GM15510 (cell line): ENCODE results near the gene DAG1.

ENCODE experiments used
- POLR2A ChIP-seq: IDR thresholded peaks from 3 replicates; pipeline ENCODE4 v1.6.1; 2011; ENCODE audit warnings: borderline replicate concordance; ENCODE audit not compliant: insufficient read length; ENCODE audit errors: extremely low read depth

Gene DAG1

DNA sequence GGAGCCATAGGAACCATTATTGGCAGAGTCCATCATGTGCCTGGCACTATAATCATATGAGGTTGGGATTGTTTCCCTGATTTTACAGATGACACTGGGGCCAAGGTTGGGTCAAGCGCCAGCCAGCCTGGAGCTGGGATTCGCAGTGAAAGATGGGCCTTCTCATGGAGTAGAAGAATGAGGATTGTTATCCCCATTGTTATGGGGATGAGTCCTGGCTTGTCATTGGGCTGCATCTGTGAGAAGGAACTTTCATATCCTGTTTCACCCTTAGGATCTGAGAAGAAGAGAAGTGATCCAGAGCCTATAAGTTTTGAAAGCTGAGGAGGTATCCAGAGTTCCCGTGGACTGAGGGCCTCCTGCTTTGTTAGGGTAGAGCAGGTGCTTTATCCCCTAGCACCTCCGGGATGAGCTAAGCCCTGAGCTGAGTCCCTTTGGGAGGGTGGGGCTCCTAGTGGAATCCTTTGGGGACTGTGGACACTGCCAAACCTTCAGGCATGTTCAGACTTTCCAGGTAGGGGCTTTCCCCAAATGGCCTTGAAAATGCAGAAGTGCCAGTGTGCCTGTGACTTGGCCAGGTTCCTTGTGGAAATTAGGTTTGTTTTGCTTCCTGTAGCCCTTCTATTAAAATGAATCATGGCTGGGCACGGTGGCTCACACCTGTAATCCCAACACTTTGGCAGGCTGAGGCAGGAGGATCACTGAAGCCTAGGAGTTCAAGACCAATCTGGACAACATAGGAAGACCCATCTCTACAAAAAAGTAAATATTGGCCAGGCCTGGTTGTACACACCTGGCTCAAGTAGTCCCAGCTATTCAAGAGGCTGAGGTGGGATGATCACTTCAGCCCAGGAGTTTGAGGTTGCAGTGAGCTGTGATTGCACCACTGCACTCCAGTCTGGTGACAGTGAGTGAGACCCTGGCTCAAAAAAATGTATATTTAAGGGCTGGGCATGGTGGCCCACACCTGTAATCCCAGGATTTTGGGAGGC is 54.0 kb downstream of the DAG1 start:
- no peak for TF ChIP-seq POLR2A

DNA sequence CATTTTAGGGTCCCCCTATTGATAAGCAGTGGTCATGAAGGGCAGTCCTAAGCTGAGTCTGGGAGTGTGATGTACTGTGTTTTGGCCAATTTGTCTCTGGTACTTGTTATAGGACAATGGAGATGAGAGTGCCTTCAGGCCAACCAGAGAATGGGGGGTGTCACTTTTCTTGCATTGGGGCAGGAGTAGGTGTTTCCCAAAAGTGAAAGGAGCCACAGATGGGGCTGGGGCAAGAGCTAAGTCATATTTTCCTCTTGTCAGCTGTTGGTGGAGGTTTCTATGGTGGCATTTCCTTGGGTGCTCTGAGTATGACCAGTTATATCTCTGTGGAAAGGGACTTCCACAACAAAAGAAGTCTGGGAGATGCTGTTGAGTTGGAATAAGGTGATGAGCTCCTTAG is 59.5 kb downstream of the DAG1 start:
- TF ChIP-seq POLR2A: no peak

DNA sequence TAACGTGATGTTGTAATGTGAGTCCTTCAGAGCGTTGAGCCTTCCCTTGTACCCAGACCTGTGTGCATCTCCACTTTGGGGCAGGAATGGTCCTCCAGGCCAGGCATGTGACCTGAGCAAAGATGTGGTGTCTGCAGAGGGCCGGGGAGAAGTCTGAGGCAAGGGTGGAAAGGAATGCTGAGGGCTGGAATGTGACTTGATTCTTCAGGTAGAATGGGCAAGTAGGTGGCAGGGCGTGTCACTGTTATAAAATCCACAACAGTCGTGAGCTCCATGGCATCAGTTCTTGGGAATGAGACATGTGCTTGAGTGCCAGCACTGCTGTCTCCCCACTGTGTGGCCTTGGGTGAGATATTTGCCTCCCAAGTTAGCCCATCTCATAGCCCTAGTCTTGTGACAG is 60.2 kb downstream of the DAG1 start:
- TF ChIP-seq POLR2A: no peak

- TF ChIP-seq POLR2A: no peak
Observed at GRCh38 chr3:49530701-49531100, 60.6 kb downstream of the DAG1 start.

DNA sequence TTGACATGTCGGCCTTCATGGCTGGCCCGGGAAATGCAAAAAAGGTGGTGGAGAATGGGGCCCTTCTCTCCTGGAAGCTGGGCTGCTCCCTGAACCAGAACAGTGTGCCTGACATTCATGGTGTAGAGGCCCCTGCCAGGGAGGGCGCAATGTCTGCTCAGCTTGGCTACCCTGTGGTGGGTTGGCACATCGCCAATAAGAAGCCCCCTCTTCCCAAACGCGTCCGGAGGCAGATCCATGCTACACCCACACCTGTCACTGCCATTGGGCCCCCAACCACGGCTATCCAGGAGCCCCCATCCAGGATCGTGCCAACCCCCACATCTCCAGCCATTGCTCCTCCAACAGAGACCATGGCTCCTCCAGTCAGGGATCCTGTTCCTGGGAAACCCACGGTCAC is 61.2 kb downstream of the DAG1 start:
- no peak for TF ChIP-seq POLR2A

- no peak for TF ChIP-seq POLR2A
Observed at GRCh38 chr3:49531715-49532114, 61.6 kb downstream of the DAG1 start.

DNA sequence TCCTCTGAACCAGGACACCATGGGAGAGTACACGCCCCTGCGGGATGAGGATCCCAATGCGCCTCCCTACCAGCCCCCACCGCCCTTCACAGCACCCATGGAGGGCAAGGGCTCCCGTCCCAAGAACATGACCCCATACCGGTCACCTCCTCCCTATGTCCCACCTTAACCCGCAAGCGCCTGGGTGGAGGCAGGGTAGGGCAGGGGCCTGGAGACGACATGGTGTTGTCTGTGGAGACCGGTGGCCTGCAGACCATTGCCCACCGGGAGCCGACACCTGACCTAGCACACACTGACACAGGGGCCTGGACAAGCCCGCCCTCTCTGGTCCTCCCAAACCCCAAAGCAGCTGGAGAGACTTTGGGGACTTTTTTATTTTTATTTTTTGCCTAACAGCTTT is 63.0 kb downstream of the DAG1 start:
- TF ChIP-seq POLR2A: no peak

DNA sequence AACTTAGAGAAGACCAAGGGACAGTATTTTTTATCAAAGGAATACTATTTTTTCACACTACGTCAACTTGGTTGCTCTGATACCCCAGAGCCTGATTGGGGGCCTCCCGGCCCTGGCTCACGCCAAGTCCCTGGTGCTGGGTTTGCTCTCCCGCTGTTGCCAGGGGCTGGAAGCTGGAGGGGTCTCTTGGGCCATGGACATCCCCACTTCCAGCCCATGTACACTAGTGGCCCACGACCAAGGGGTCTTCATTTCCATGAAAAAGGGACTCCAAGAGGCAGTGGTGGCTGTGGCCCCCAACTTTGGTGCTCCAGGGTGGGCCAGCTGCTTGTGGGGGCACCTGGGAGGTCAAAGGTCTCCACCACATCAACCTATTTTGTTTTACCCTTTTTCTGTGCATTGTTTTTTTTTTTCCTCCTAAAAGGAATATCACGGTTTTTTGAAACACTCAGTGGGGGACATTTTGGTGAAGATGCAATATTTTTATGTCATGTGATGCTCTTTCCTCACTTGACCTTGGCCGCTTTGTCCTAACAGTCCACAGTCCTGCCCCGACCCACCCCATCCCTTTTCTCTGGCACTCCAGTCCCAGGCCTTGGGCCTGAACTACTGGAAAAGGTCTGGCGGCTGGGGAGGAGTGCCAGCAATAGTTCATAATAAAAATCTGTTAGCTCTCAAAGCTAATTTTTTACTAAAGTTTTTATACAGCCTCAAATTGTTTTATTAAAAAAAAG is 63.9 kb downstream of the DAG1 start:
- TF ChIP-seq POLR2A: no peak

GRCh38 chr3:49534581-49535441 is 64.7 kb downstream of the DAG1 start:
- no peak for TF ChIP-seq POLR2A

GRCh38 chr3:49535971-49536874 is 66.2 kb downstream of the DAG1 start:
- no peak for TF ChIP-seq POLR2A

DNA sequence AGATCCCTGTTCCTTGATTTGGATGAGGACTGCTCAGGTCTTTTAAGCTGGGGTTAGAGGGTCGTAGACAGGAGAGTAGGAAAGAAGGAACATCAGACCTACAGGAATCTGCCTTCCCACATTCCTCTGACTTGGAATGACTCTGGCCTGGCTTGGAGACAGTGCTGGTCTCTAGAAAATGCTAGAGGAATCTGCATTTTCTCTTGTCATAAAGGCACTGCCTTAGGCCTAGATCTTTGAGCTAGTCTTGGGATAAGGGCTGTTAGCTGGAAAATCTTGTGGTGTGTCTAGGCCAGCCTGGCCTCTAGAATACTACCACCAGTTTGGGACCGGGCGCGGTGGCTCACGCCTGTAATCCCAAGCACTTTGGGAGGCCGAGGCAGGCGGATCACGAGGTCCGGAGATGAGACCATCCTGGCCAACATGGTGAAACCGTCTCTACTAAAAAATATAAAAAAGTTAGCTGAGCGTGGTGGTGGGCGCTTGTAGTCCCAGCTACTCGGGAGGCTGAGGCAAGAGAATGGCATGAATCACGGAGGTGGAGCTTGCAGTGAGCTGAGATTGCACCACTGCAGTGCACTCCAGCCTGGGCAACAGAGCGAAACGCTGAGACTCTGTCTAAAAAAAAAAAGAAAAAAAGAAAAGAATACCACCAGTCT is 66.9 kb downstream of the DAG1 start:
- no peak for TF ChIP-seq POLR2A

DNA sequence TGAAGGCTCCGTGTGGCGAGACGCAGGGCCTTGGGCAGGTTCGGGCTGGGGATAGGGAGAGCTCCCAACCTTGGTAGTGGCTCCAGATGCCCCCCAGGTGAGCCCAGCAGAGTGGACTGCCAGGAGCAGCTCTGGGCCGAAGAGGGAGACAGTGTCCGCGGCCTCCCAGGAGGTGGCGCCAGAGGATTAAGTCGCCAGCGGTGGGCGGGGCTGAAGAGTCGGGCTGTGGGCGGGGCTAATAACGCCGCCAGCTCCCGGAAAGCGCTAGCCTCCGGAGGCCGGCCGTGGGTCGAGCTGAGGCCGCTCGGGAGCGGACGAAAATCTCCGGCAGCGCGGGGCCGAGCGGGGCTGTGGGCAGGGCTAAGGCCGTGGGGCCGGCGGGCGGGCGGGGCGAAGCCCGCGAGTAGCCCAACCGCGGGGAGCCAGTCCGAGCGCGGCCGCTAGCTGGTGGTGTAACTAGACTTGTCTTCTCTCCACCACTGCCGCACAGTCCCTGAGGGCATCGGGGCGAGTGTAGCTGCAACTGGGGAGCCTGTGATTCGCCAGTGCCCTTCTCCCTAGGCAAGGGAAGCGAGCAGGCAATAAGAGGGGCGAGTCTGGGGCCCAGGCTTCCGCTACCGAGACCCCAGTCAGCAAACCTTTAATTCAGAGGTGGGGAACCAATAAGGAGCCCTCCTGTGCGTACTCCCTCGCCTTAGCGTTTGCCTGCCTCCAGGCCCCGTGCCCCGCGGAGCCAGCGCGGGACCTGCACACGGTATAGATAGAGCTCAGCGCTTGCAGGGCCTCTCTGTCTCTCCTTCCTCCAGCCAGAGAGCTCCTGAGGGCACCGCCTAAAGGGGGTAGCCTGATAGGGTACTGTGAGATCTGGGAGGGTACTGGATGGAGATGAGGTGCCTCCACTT is 69.8 kb downstream of the DAG1 start:
- peak; percentile 49 for TF ChIP-seq POLR2A
